Breast epithelium (tissue), 3 donors: ENCODE measurements around the gene ADD1.

Experiments used
- CTCF ChIP-seq, 3 donors: fragments of 450-650 bp; IDR thresholded peaks; one replicate each; pipeline ENCODE4 v1.5.1; 2016 to 2017; ENCODE audit warnings: antibody characterized with exemption in 3 of 3, mild to moderate bottlenecking in 3 of 3, moderate library complexity in 3 of 3
- POLR2A ChIP-seq: fragments of 450-650 bp; IDR thresholded peaks from one replicate; pipeline ENCODE4 v1.6.1; 2016; ENCODE audit warnings: antibody characterized with exemption, mild to moderate bottlenecking, moderate library complexity
- POLR2AphosphoS5 ChIP-seq, 3 donors: sonication (generic); formaldehyde crosslinking; IDR thresholded peaks; one replicate each; pipeline ENCODE4 v1.6.1; 2017; ENCODE audit warnings: antibody characterized with exemption in 3 of 3

GRCh38 chr4:2833671-2834000, 10.0 kb upstream of the ADD1 start:
- TF ChIP-seq CTCF (IDR thresholded peaks at IDR 0.05) (no peak), POLR2A (no peak), POLR2AphosphoS5 (IDR thresholded peaks at IDR 0.05) (no peak)
